ENCODE measurements around the gene GTF2E1. TPM values are rescaled to one million over a fixed set of nuclear protein-coding genes. Genes with fewer than 3 reads are reported as not detected.

Gene GTF2E1
- total RNA-seq, 2 donors from 2014 or later, result 15.3 to 17.5 TPM

- Histone ChIP-seq H3K36me3 (no peaks in the 10 kb centered on the region), H3K27ac (no peak overlapping the region), H3K4me3 (no peak overlapping the region), H3K4me1 (replicated peaks) (no peaks in the 10 kb centered on the region), H3K27me3 (replicated peaks; ENCODE audit: insufficient read depth) (no peaks in the 10 kb centered on the region), H3K9me3 (no peaks in the 10 kb centered on the region)
- intact Hi-C loops (cut with DNase I), result loop anchor here (1.0 to 10.0 kb wide), 2 partner anchors 234 to 550 kb away; no protein-coding TSS in a partner anchor
- WGBS, result 58% methylated on average over 5 of the region's 5 CpGs
- TF ChIP-seq CTCF (IDR thresholded peaks at IDR 0.05), result peak; percentile 43 to 75 (median 72)
- peak; percentile 41 for TF ChIP-seq POLR2AphosphoS5 (IDR thresholded peaks at IDR 0.05)
- TF ChIP-seq POLR2A (IDR thresholded peaks at IDR 0.05), result no peak
- peak; percentile 67 for DNase-seq (ENCODE audit: low spot score)
These were observed 52.6 kb downstream of the GTF2E1 start for GRCh38 chr3:120795017-120795648.

- no peaks in the 10 kb centered on the region for H3K27me3 ChIP-seq (replicated peaks; ENCODE audit: insufficient read depth)
- no peaks in the 10 kb centered on the region for H3K36me3 ChIP-seq
- intact Hi-C loops (cut with DNase I), result loop anchor here (1.0 to 10.0 kb wide), 2 partner anchors 235 to 551 kb away; no protein-coding TSS in a partner anchor
- no peaks in the 10 kb centered on the region for H3K4me1 ChIP-seq (replicated peaks)
- no peak overlapping the region for H3K4me3 ChIP-seq
- no peak overlapping the region for H3K27ac ChIP-seq
- H3K9me3 ChIP-seq, result no peaks in the 10 kb centered on the region
- DNase-seq (ENCODE audit: low spot score), result no peak
- TF ChIP-seq CTCF (IDR thresholded peaks at IDR 0.05) (no peak), POLR2A (IDR thresholded peaks at IDR 0.05) (no peak), POLR2AphosphoS5 (IDR thresholded peaks at IDR 0.05) (no peak)
- 62% methylated on average over 2 of the region's 2 CpGs for WGBS
These were observed 53.4 kb downstream of the GTF2E1 start for GRCh38 chr3:120795959-120796358.

GRCh38 chr3:120796976-120797375 lies 54.4 kb downstream of the GTF2E1 start:
- intact Hi-C loops (cut with DNase I), result loop anchor here (10.0 kb wide), 1 partner anchor 552 kb away; no protein-coding TSS in a partner anchor
- Histone ChIP-seq H3K9me3 (no peaks in the 10 kb centered on the region), H3K27ac (no peak overlapping the region), H3K4me1 (replicated peaks) (no peaks in the 10 kb centered on the region), H3K4me3 (no peak overlapping the region), H3K27me3 (replicated peaks; ENCODE audit: insufficient read depth) (no peaks in the 10 kb centered on the region), H3K36me3 (no peaks in the 10 kb centered on the region)
- 55% methylated on average over 6 of the region's 6 CpGs for WGBS
- no peak for TF ChIP-seq POLR2AphosphoS5 (IDR thresholded peaks at IDR 0.05)
- no peak for TF ChIP-seq CTCF (IDR thresholded peaks at IDR 0.05)
- no peak for TF ChIP-seq POLR2A (IDR thresholded peaks at IDR 0.05)
- DNase-seq (ENCODE audit: low spot score), result no peak

GRCh38 chr3:120797857-120798256 lies 55.3 kb downstream of the GTF2E1 start:
- no peaks in the 10 kb centered on the region for H3K9me3 ChIP-seq
- H3K27ac ChIP-seq, result no peak overlapping the region
- H3K36me3 ChIP-seq, result no peaks in the 10 kb centered on the region
- H3K4me3 ChIP-seq, result no peak overlapping the region
- no peak for DNase-seq (ENCODE audit: low spot score)
- no peaks in the 10 kb centered on the region for H3K4me1 ChIP-seq (replicated peaks)
- H3K27me3 ChIP-seq (replicated peaks; ENCODE audit: insufficient read depth), result no peaks in the 10 kb centered on the region
- 75% methylated on average over 2 of the region's 2 CpGs for WGBS
- intact Hi-C loops (cut with DNase I), result loop anchor here (10.0 kb wide), 1 partner anchor 553 kb away; no protein-coding TSS in a partner anchor
- no peak for TF ChIP-seq CTCF (IDR thresholded peaks at IDR 0.05)
- TF ChIP-seq POLR2A (IDR thresholded peaks at IDR 0.05), result no peak
- no peak for TF ChIP-seq POLR2AphosphoS5 (IDR thresholded peaks at IDR 0.05)

- H3K9me3 ChIP-seq, result no peaks in the 10 kb centered on the region
- no peak overlapping the region for H3K27ac ChIP-seq
- intact Hi-C loops (cut with DNase I), result loop anchor here (10.0 kb wide), 1 partner anchor 554 kb away; no protein-coding TSS in a partner anchor
- no peak overlapping the region for H3K4me3 ChIP-seq
- no peaks in the 10 kb centered on the region for H3K36me3 ChIP-seq
- H3K27me3 ChIP-seq (replicated peaks; ENCODE audit: insufficient read depth), result no peaks in the 10 kb centered on the region
- no peak for DNase-seq (ENCODE audit: low spot score)
- 70% methylated on average over 1 of the region's 1 CpG for WGBS
- H3K4me1 ChIP-seq (replicated peaks), result no peaks in the 10 kb centered on the region
- TF ChIP-seq CTCF (IDR thresholded peaks at IDR 0.05) (no peak), POLR2A (IDR thresholded peaks at IDR 0.05) (no peak), POLR2AphosphoS5 (IDR thresholded peaks at IDR 0.05) (no peak)
These were observed 55.8 kb downstream of the GTF2E1 start for GRCh38 chr3:120798346-120798745.

Data from prostate gland (tissue), 2 donors.